HG02943 (cell line): ENCODE measurements around the gene RAB31.

ENCODE experiments used
- ATAC-seq: cut with Tn5 transposase; IDR thresholded peaks from one replicate; pipeline ENCODE4 v1.9.1; 2021; ENCODE audit warnings: mild to moderate bottlenecking, low read depth, moderate library complexity; ENCODE audit not compliant: unreplicated experiment

RAB31 gene

DNA sequence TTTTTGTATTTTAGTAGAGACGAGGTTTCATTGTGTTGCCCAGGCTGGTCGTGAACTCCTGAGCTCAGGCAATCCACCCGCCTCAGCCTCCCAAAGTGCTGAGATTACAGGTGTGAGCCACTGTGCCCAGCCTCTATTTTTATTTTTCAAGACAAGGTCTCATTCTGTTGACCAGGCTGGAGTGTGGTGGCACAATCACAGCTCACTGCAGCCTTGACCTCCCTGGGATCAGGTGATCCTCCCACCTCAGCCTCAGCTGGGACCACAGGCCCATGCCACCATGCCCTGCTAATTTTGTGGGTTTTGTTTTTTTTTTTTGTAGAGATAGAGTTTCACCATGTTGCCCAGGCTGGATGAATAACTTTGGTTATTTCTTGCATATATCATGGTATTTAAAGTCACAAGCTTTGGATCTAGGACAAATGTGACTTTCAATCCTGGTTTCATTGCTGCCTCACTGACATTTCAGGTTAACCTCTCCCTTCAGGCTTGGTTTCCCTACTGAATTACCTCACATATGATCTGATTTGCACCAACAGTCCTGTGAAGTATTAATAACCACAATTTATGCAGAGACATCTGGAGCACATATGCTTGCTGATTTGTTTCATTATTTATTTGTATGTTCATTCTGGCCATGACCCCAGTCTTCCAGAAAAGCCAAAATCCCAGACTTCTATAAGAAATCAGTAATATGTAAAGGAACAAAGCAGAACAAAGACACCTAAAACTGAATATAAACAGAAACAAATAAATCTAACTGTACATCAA, 17.5 kb upstream of the RAB31 start:
- ATAC-seq = no peak

DNA sequence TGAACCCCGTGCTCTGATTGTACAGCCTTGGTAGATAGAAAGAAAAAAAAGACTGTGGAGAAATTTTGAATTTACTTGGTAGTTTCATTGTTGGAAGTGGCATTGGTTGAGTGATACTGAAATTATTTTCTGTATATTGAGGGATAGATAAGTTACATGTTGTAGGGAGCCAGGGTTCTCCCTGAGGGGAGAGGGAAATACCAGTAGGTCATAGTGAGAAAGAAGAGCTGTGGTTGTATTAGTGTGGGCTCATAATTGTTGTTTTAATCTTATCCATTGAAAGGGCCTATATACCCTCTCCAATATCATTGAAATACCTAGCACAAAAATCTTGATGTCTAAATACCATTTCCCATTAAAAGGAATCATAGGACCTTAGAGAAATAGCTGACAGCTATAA, 16.9 kb upstream of the RAB31 start:
- no peak for ATAC-seq

DNA sequence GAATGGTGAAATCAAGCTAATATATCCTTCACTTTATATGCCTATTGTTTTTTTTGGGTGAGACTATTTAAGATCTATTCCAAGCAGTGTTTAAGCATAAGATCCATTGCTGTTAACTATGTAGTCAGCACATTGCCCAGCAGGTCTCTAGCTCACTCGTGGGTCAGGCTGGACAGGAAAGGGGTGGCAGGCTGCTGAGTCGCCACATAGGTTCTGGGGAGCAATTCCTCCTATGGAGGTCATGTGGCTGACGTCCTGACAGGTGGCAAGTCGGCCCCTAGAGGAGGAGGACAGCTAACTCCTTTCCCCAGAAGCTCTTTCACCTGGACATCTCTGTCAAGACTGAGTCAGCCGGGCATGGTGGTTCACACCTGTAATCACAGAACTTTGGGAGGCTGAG, 13.9 kb upstream of the RAB31 start:
- ATAC-seq = no peak

DNA sequence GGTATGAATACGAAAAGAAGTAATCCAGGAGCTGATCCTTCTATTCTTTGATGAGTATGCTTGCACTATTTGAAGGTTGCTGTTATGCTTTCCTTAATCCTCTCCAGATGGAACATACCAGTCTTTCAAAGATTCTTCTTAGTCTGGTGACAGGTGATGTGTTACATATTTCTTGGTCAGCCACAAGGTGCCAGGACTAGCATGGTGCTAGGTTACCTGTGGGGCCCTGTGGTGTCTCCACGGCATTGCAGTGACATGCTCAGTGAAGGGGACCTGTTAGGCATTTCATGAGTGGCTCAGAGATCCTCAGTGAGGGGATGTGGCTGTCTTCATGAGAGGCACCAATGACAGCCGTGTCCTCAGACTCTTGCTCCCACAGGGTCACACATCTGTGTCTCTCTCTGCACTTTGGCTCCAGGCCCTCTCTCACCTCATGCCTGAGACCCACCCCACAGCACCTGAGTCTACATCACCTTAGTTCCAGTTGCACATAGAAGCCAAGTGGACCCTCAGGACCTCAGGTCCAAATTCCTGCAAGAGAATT, 13.1 kb upstream of the RAB31 start:
- no peak for ATAC-seq

DNA sequence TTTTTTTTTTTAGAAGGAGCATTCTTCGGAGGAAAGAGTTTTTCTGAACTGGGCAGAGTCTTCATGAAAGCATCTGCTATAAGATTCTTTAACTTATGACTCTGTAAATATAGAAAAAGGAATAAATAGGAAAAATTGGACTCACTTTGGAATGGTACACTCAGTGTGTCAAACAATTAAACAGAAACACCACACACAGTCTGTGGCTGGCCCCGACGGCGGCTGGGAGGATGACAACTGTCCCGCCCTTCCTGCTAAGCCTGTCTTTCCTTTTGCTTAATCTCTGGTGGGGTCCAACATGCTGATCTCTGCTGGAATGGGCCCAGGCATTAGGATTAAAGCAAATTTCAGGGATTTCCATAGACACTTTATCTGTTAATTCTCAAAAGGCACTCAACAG, 12.5 kb upstream of the RAB31 start:
- no peak for ATAC-seq

DNA sequence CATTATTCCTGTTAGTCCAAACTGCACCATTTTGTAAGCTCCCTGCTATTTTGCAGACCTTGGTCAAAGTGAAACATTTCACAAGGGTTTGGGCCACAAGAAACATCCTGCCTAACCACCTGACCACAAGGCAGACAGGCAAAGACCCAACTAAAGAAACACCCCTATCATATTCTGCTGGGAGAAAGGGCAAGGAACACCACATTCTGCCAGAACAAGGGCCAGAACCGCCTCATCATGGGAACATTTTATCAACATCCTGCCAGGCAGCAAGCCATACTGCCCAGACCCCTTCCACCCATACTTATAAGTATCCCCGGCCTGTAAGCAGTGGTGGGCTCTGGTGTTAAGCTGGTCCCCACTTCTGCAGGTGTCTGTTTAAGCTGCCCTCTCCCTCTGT, 12.0 kb upstream of the RAB31 start:
- ATAC-seq = no peak

DNA sequence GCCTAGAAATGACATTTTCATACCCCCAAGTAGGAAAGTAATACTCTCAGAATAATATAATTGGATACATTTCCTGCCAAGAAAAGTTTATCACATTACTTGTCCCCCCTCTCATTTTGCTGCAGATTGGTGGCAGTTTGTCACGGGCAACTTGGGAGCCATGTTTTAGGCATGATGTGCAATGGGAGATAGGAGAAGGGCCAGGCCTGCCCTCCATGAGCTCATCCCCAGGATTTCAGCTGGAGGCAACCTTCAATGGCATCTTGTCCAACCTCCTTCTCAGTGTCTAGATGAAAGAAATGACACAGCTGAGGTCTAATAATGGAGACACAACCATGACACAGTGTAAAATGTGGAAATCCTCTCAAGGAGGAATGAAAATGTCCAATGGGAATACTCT, 11.4 kb upstream of the RAB31 start:
- no peak for ATAC-seq

DNA sequence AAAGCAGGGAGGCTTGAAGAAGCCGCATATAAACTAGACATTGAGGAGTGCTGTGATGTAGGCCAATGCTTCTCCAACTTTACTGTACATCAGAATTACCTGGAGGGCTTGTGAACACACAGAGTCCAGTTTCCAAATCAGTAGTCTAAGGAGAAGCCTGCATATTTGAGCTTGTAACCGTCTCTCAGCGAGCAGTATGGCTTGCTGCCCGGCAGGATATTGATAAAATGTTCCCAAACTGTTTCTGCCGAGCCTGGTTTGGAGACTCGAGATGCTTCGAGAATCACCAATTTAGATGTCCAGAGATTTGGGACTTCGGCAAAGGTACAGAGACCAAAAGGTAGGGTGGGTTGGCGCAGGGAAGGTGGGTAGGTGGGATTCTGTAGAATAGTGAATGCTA, 11.0 kb upstream of the RAB31 start:
- no peak for ATAC-seq

DNA sequence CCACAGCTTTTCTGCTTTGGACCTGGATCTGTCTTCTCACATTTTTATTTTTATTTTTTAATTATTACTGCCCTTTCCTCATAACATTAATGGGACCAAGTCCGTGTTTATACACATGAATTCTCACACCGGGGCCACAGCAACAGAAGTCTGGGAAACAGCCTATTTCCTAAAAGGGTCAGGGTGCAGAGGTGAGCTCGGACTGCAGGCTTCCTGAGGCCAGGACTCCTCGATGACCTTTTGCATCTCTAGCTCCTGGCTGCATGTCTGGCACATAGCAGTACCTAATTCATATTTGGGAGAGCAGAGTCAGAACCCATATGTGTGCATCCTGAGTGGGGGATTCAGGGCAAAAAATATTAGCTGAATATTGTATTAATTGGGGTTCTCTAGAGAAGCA, 9.6 kb upstream of the RAB31 start:
- no peak for ATAC-seq

DNA sequence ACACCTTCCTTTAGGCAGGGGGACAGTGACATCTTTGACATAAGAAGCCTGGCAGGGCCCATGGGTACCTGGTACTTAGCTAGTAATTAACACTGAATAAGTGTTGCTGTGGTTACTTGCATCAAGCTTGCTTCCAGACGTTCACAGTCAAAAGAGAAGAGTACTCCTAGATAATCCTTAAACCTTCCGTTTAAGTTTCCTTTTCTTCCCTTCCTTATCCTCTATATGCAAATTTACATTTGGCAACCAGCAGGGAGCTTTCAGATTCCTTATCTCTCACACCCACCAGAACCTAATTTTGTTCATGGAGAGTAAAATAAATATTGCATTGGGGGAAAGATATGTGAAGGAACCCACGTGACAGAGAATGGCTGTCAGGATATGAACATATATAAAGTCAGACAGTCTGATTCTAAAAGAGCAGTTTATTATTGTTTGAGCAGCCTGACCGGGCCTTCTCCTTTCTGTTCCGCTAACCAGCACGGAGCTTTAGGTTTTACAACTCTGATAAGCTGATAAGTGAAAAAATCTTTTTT, 7.8 kb upstream of the RAB31 start:
- ATAC-seq = no peak

DNA sequence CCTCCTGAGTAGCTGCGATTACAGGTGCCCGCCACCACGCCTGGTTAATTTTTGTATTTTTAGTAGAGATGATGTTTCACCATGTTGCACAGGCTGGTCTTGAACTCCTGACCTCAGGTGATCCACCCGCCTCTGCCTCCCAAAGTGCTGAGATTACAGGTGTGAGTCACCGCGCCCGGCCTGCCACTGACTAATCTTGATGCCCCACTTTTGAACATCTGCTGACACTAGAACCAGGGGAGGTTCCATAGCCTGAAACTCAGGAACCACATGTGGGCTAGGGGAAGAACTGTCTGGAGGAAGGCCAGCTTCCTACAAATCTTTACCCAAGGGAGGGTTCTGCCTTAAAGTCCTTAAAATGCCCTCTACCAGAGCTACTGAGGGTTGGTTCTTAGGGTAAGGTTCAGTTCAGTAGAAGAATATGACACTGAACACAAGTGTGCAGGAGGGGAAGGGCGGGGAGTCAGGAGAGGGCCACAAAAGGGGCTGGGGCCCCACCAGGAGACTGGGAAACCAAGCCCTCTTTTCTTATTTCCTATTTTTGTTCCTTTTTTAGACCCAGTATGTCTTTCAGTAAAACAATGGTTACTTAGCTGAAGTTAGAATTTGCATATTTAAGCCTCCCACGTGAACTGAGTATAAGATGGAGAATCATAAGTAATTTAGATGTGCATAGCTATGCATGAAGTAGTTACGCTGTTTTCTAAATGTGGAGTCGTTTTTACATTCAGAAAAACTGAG, 6.3 kb upstream of the RAB31 start:
- no peak for ATAC-seq

DNA sequence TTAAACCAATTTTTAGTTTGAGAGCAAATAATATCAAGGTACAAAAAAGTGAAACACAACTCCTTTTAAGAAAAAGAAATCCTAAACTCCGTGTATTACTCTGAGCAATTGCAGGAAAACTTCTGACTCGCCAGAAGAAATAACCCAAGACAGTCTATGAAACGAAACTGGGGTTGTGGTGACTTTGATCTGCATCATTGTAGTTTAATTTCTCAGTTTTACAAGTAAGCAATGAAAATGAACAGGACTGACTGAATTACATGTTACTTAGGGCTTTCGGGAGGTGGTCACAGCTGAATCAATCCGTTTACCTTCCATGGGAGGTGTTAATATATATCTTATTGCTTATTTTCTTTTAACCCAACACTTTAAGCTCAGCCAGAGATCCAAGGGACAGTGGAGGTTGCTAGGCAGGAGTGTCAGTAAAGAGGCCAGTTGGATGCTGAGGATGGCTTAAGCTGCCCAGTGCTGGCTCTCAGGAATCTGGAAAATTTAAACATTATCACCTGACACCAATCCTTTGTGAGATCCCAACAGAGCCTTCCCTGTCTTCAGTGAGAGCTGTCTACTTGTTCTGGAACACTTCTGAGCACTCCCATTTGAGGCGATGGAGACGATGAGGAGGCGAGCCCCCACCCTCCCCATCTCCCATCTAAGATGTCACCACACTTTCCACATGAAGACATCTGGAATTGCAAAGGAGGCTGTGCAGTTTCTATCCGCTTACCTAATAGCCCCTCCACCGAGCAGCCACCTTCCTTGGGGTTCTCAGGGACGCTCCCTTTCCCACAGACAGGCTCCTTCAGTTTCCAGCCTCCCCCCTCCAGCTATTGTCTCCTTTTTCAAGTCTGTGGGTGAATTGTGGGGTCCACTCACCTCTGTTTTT, 3.6 kb upstream of the RAB31 start:
- no peak for ATAC-seq

DNA sequence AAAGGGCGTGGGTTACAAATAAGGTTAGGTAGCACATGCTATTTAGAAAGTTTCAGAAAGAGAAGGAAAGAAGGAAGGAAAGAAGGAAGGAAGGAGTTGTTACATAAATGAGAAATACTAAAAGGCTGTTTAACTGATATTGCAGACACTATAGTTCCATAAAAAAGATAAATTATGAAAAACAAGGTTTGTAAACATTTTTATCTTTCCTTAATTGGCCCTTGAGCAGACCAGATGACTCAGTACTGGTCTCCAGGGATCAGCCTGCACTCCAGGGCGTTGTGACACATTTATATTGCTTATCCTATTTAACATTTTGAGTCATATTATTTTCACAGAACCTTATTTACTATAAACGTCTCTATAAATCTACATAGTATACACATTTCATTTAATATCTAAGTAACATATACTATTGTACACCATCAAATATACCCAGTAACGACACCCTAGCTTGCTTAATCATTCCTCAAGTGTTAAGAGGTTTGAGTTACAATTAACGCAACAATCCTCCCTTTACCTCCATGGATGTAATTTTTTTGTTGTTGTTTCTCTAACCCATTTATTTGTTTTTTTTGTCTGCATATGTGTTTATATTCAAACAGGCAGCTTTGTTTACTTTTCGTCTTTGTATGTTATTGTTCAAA, 2.8 kb upstream of the RAB31 start:
- no peak for ATAC-seq

DNA sequence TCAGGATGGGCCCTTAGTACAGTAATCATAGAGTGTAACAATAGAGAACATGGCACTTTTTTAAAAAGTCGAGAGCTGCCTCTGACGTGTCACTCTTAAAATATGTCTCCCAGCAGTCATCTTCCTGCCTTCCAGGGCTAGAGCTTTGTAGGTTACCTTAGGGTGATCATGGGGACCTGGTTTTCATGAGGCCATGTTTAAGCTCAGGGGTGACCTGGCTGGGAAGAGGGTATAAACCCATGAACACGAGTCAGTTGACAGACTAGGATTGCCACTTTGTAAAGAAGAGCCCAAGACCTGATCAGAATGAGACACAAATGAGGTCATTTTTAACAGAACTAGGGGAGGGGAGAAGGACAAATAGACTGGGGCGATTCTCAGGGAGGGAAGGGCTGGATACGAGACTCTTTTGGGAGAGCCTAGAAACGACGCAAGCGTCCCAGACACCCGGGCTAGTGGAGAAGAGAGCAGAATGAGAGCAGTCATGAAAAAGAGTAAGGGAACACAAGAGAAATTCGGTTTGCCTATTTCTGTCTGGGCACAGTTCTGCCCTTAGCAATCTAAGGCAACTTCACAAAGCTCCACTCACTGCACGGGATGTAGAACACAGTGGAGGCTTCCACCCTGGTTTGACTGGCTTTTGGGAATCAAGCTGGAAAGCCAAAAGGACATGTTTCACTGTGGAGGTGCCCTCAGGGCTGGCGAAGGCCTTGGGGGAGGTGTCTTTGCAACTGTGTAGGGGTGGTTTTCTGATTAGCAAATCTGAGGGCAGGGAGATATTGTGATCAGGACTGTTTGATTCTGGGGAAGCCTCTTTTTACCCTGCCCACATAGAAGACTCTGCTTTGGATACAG, 1.8 kb upstream of the RAB31 start:
- no peak for ATAC-seq

DNA sequence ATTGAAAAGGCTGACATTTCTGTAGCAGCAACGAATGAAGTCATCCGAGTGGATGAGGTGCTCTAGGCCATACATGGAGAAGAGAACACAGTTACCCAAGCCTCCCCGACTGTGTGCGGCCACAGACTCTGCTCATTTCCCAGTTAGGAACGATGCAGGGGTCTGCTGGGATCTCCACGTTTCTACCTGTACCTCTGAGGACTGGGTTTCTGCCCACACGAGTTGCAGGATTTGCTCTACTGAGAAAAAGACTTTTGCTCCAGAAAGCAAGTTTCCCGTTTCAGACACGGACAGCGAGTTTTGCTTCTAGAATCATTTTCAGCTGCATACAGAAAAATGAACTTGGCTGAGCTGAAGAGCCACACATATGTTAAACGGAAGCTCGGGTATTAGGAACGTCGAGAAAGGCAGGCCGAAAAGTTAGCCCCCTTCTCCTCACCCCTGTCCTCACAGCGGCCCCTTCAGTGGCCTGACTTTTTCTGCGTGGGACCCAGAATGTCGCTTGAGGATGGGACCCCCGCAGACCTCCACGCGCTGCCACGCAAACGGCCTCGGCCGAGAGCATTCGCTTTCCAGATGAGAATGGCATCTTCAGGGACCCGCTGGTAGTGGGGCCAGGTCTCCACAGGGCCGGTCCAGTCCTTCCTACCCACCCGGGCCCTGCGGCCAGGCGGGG, 582 bp upstream of the RAB31 start:
- no peak for ATAC-seq

DNA sequence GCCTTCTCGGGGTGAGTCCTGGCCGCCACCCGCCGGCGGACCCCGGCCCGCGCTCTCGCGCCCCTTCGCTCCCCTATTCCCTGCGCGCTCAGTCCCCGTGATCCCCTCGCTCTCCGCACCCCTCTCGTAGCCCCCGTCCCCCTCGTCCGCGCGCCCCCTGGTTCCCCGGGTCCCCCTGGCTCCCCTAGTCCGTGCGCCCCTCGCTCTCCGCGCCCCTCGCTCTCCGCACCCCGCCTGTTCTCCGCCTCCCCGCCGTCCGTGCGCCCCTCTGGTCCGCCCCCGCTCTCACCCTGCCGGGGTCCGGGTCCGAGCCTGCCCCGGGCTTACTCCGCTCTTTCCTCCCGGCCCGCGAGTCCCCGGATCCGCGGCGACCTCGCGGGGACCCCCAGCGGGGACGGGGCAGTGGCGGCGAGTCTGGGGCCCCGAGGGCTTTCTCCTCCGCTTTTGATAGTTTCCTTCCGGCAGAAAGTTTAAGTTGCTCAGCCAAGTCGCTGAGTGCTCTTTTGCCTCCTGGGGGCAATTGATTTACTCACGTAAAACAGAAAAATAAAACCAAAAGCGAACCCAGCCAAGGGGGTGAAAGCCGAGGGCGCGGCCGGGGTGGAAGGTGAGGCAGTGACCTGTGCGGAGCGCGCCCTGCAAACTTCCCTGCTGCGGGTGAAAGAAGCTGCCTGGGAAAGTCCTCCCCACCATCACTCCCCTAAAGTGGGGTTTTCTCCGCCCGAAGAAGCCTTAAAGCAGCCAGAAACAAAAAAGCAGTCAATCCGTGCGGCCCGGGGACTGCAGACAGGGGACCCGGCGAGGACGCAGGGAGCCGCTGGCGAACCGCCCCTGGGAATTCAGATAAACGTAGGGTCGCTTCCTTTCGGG, 568 bp downstream of the RAB31 start:
- ATAC-seq = no peak

DNA sequence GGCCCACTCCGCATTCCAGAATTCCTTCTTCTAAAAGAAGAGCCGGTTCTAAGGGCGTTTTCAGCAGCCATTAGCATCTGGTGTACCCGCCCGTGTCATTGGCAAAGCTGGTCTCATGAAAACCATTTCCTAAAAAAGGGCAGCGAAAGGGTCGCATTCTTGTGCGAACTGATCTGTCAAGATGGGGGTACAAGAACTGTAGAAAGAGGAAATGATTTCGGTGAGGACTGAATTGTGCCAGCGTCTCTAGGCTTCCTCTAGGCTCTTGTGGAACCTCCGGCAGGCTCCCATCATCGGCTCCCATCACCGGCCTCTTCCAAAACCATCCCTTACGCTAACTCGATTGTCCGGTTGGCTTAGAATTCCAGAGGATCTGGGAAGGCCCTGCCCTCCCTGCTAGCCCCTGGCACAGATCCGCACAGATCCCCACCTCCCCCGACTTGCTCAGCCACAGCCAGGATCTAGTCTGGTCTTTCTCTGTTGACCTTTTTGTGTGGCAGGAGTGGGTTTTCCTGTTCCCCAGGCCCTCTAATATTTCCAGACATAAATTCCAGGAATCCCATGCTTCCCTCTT, 1.3 kb downstream of the RAB31 start:
- no peak for ATAC-seq
